ENCODE results near the gene WDR91.

Gene WDR91

GRCh38 chr7:135233570-135233969 is 22.2 kb upstream of the WDR91 start, which contains the start of gene STRA8:
Gene STRA8, plus strand, starts transcription at chr7:135233838. Its CDS starts 6,687 bp downstream, at chr7:135240525.
- no peaks in the 10 kb centered on the region for H3K4me1 ChIP-seq (ENCODE audit: insufficient read depth, low read length, poor library complexity, severe bottlenecking)
- H3K9me3 ChIP-seq (ENCODE audit: insufficient read depth, low read depth, low read length), result no peaks in the 10 kb centered on the region
- TF ChIP-seq CTCF (conservative IDR thresholded peaks at IDR 0.05; ENCODE audit: low read length), result no peak
- no peak for TF ChIP-seq EZH2phosphoT487 (IDR thresholded peaks at IDR 0.05; ENCODE audit: borderline replicate concordance)
- H2AFZ ChIP-seq (ENCODE audit: low read length), result no peak within 1 kb of the TSS
- H4K20me1 ChIP-seq (ENCODE audit: insufficient read depth, low read length, poor library complexity, severe bottlenecking), result no peaks in the 10 kb centered on the region
- no peak within 1 kb of the TSS for H3K4me2 ChIP-seq (ENCODE audit: low read depth, low read length, poor library complexity, severe bottlenecking)
- H3K79me2 ChIP-seq (ENCODE audit: insufficient read depth, low read length), result no peaks in the 10 kb centered on the region
- no peaks in the 10 kb centered on the region for H3K27me3 ChIP-seq (ENCODE audit: insufficient read depth, low read length, poor library complexity, severe bottlenecking)
- H3F3A ChIP-seq (ENCODE audit: low read depth), result no peaks in the 10 kb centered on the region
- no peaks in the 10 kb centered on the region for H3K36me3 ChIP-seq (ENCODE audit: insufficient read depth, low read length)
- no peaks in the 10 kb centered on the region for H3K9me2 ChIP-seq (replicated peaks; ENCODE audit: low read depth, low read length)
- H3K4me3 ChIP-seq (ENCODE audit: low read length, poor library complexity, severe bottlenecking), result no peak within 1 kb of the TSS
- no peak within 1 kb of the TSS for H3K9ac ChIP-seq (ENCODE audit: low read depth, low read length, poor library complexity, severe bottlenecking)

- no peaks in the 10 kb centered on the region for H4K20me1 ChIP-seq (ENCODE audit: insufficient read depth, low read length, poor library complexity, severe bottlenecking)
- TF ChIP-seq CTCF (conservative IDR thresholded peaks at IDR 0.05; ENCODE audit: low read length) (peak; percentile 56), EZH2phosphoT487 (IDR thresholded peaks at IDR 0.05; ENCODE audit: borderline replicate concordance) (no peak)
- no peaks in the 10 kb centered on the region for H3K9me3 ChIP-seq (ENCODE audit: insufficient read depth, low read depth, low read length)
- H3K4me2 ChIP-seq (ENCODE audit: low read depth, low read length, poor library complexity, severe bottlenecking), result no peak overlapping the region
- no peaks in the 10 kb centered on the region for H3K36me3 ChIP-seq (ENCODE audit: insufficient read depth, low read length)
- no peaks in the 10 kb centered on the region for H3K79me2 ChIP-seq (ENCODE audit: insufficient read depth, low read length)
- no peak overlapping the region for H3K4me3 ChIP-seq (ENCODE audit: low read length, poor library complexity, severe bottlenecking)
- no peaks in the 10 kb centered on the region for H3F3A ChIP-seq (ENCODE audit: low read depth)
- no peaks in the 10 kb centered on the region for H3K9me2 ChIP-seq (replicated peaks; ENCODE audit: low read depth, low read length)
- no peaks in the 10 kb centered on the region for H3K4me1 ChIP-seq (ENCODE audit: insufficient read depth, low read length, poor library complexity, severe bottlenecking)
- no peak overlapping the region for H3K9ac ChIP-seq (ENCODE audit: low read depth, low read length, poor library complexity, severe bottlenecking)
- no peak overlapping the region for H2AFZ ChIP-seq (ENCODE audit: low read length)
- H3K27me3 ChIP-seq (ENCODE audit: insufficient read depth, low read length, poor library complexity, severe bottlenecking), result no peaks in the 10 kb centered on the region
Observed at GRCh38 chr7:135232720-135233119, 21.4 kb upstream of the WDR91 start.

GRCh38 chr7:135232087-135232486 is 20.8 kb upstream of the WDR91 start:
- Histone ChIP-seq H3K36me3 (ENCODE audit: insufficient read depth, low read length) (no peaks in the 10 kb centered on the region), H2AFZ (ENCODE audit: low read length) (no peak overlapping the region), H3K4me1 (ENCODE audit: insufficient read depth, low read length, poor library complexity, severe bottlenecking) (no peaks in the 10 kb centered on the region), H3K79me2 (ENCODE audit: insufficient read depth, low read length) (no peaks in the 10 kb centered on the region), H3K9me2 (replicated peaks; ENCODE audit: low read depth, low read length) (no peaks in the 10 kb centered on the region), H3K9ac (ENCODE audit: low read depth, low read length, poor library complexity, severe bottlenecking) (no peak overlapping the region), H4K20me1 (ENCODE audit: insufficient read depth, low read length, poor library complexity, severe bottlenecking) (no peaks in the 10 kb centered on the region), H3K4me2 (ENCODE audit: low read depth, low read length, poor library complexity, severe bottlenecking) (no peak overlapping the region), H3K4me3 (ENCODE audit: low read length, poor library complexity, severe bottlenecking) (no peak overlapping the region), H3K9me3 (ENCODE audit: insufficient read depth, low read depth, low read length) (no peaks in the 10 kb centered on the region), H3F3A (ENCODE audit: low read depth) (no peaks in the 10 kb centered on the region), H3K27me3 (ENCODE audit: insufficient read depth, low read length, poor library complexity, severe bottlenecking) (no peaks in the 10 kb centered on the region)
- no peak for TF ChIP-seq CTCF (conservative IDR thresholded peaks at IDR 0.05; ENCODE audit: low read length)
